H1 (cell line): Measurements from ENCODE around the gene GADD45GIP1. TPM values are rescaled to one million over a fixed set of nuclear protein-coding genes. Genes with fewer than 3 reads are reported as not detected.

ENCODE experiments used
- CHD1 ChIP-seq: IDR thresholded peaks from 2 replicates; pipeline ENCODE4 v1.6.1; 2012; ENCODE audit warnings: low read depth, low read length, improper control_type of control experiment
- CREB1 ChIP-seq: IDR thresholded peaks from 2 replicates; pipeline ENCODE4 v1.6.1; 2012; ENCODE audit warnings: inconsistent platforms
- GABPA ChIP-seq: IDR thresholded peaks from 2 replicates; pipeline ENCODE4 v1.6.1; 2011; ENCODE audit warnings: mild to moderate bottlenecking, low read length, moderate library complexity, borderline replicate concordance; ENCODE audit not compliant: insufficient read depth
- HDAC2 ChIP-seq, 2 experiments: fragments of 300-600 bp in 1 of 2; sonication (generic) in 1 of 2; IDR thresholded peaks; 2 replicates each; pipeline ENCODE4 v1.6.1; 2011 to 2012; ENCODE audit warnings: low read depth in 2 of 2, low read length in 2 of 2, mild to moderate bottlenecking in 2 of 2, moderate library complexity in 2 of 2, borderline replicate concordance in 1 of 2, inconsistent platforms in 1 of 2
- KDM4A ChIP-seq: IDR thresholded peaks from one replicate; pipeline ENCODE4 v1.7.1; 2012; ENCODE audit warnings: low read depth, mild to moderate bottlenecking, moderate library complexity, low read length, inconsistent platforms; ENCODE audit not compliant: severe bottlenecking
- KDM5A ChIP-seq: fragments of 200-600 bp; IDR thresholded peaks from 2 replicates; pipeline ENCODE4 v1.7.1; 2012; ENCODE audit warnings: mild to moderate bottlenecking, low read length, inconsistent platforms, mixed read lengths
- MAX ChIP-seq: IDR thresholded peaks from 2 replicates; pipeline ENCODE4 v1.6.1; 2012; ENCODE audit warnings: inconsistent platforms
- POLR2A ChIP-seq, 2 experiments: IDR thresholded peaks; 1 replicate in 1 of 2; 2 replicates in 1 of 2; pipeline ENCODE4 v1.6.1; 2011; ENCODE audit warnings: low read depth in 2 of 2, low read length in 2 of 2, mild to moderate bottlenecking in 2 of 2; ENCODE audit errors: control extremely low read depth in 1 of 2
- POLR2AphosphoS5 ChIP-seq: IDR thresholded peaks from 2 replicates; pipeline ENCODE4 v1.6.1; 2011; ENCODE audit warnings: low read depth, low read length
- SIN3A ChIP-seq, 2 experiments: IDR thresholded peaks in 1 of 2; conservative IDR thresholded peaks in 1 of 2; 2 replicates each; pipeline ENCODE4 v1.6.1; 2011 to 2012; ENCODE audit warnings: low read length in 2 of 2, improper control_type of control experiment in 1 of 2, low read depth in 1 of 2, mild to moderate bottlenecking in 1 of 2
- SIX5 ChIP-seq: IDR thresholded peaks from 2 replicates; pipeline ENCODE4 v1.6.1; 2011; ENCODE audit warnings: mild to moderate bottlenecking, low read depth, low read length
- TAF1 ChIP-seq: IDR thresholded peaks from 2 replicates; pipeline ENCODE4 v1.6.1; 2011; ENCODE audit warnings: mild to moderate bottlenecking, low read depth, low read length
- TAF7 ChIP-seq: optimal IDR thresholded peaks from 2 replicates; pipeline ENCODE3; 2011; ENCODE audit warnings: low read depth, mild to moderate bottlenecking, inconsistent platforms, low read length, moderate library complexity, borderline replicate concordance
- YY1 ChIP-seq: IDR thresholded peaks from 2 replicates; pipeline ENCODE4 v1.6.1; 2011; ENCODE audit warnings: low read depth, mild to moderate bottlenecking, low read length
- polyA plus RNA-seq, 7 experiments: library from polyadenylated mRNA; depleted of rRNA in 3 of 7; stranded (reverse) in 5 of 7; unstranded in 2 of 7; fragments of >200 nt in 5 of 7; fragments of 200-250 nt in 2 of 7; gene quantifications; 1 replicate in 5 of 7; 2 replicates in 1 of 7; 4 replicates in 1 of 7; pipeline versions ENCODE4 v1.2.1 to v1.2.3, GENCODE V29; 2011 to 2013; ENCODE audit warnings: missing spikeins in 2 of 7, mixed read lengths in 2 of 7
- total RNA-seq: library from RNA; stranded (reverse); fragmentation: NEBNext Ultra II Directional; extraction: Animal tissue kit (Norgen Biotek cat#: 25700); gene quantifications from 2 replicates; pipeline ENCODE4 v1.2.1, GENCODE V29; 2021

The GADD45GIP1 gene
- total and polyA plus RNA-seq, 2 of the 8 experiments (the other 6 are each of a cell fraction or from before 2014, with no cell fraction given) = 42.2 to 42.6 TPM

- TF ChIP-seq SIN3A (conservative IDR thresholded peaks at IDR 0.05 in 1 of 2, IDR thresholded peaks at IDR 0.05 in 1 of 2; ENCODE audit: low read depth in 1 of 2, low read length in 2 of 2) = peak in 1 of 2 experiments; percentile 89; a peak in 2 of 4 replicates
- peak in 1 of 2 experiments; percentile 82; a peak in 2 of 3 replicates for TF ChIP-seq POLR2A (IDR thresholded peaks at IDR 0.05; ENCODE audit: control extremely low read depth in 1 of 2, low read depth in 2 of 2, low read length in 2 of 2)
- TF ChIP-seq KDM4A = no peak
- peak; percentile 68; the same call in 1 of the 2 replicates for TF ChIP-seq MAX
- TF ChIP-seq YY1 = peak; percentile 100
- peak in 1 of 2 experiments; percentile 88; a peak in 1 of 4 replicates for TF ChIP-seq HDAC2 (IDR thresholded peaks at IDR 0.05; ENCODE audit: borderline replicate concordance in 1 of 2, low read depth in 2 of 2, low read length in 2 of 2)
- TF ChIP-seq CHD1 = no peak
- TF ChIP-seq KDM5A = peak; percentile 72
- TF ChIP-seq TAF1 = peak; percentile 87
- TF ChIP-seq CREB1 = peak; percentile 58; the same call in 1 of the 2 replicates
- TF ChIP-seq TAF7 = no peak
- peak; percentile 96 for TF ChIP-seq GABPA
- peak; percentile 77 for TF ChIP-seq SIX5
- peak; percentile 98 for TF ChIP-seq POLR2AphosphoS5
Observed at GRCh38 chr19:12933287-12934072, 23.5 kb downstream of the GADD45GIP1 start, which contains the start of gene FARSA (continued).
